Right forelimb (tissue), 1 donor: ENCODE measurements around the gene COL9A1.

Experiments
- DNase-seq: peaks from one replicate; pipeline ENCODE4 v3.0.0-alpha.2; 2018

COL9A1 gene

GRCh38 chr6:70221715-70222438 is 81.0 kb downstream of the COL9A1 start:
- no peak for DNase-seq

DNA sequence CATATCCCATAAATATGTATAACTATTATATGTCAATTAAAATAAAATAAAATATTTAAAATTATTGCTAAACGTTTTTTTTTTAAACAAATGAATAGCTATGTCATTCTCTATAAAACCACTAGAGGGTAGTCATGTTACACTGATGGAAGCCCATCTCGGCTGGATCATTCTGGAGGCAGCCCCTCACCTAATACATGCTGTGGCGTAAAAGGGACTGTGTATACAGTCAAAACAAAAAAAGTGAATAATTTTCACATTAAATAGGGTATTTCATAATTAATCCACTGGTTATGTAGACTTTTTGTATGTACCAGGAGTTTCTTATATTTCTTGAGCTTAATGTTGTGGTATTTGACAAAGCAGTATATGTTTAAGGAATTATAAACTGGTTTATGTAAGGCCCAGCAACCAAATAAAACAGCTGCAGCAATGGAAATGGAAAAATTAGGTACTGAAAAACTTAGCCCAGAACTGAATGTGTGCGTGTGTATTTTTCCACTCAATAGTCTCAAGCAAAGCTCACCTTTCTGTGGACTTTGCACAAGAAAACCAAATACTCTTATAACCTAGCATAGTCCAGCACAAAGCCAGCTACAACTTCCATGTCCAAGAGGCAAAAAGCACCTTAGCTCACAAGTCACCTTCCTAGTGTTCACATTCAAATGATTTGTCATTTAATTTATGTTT is 81.7 kb downstream of the COL9A1 start:
- no peak for DNase-seq

DNA sequence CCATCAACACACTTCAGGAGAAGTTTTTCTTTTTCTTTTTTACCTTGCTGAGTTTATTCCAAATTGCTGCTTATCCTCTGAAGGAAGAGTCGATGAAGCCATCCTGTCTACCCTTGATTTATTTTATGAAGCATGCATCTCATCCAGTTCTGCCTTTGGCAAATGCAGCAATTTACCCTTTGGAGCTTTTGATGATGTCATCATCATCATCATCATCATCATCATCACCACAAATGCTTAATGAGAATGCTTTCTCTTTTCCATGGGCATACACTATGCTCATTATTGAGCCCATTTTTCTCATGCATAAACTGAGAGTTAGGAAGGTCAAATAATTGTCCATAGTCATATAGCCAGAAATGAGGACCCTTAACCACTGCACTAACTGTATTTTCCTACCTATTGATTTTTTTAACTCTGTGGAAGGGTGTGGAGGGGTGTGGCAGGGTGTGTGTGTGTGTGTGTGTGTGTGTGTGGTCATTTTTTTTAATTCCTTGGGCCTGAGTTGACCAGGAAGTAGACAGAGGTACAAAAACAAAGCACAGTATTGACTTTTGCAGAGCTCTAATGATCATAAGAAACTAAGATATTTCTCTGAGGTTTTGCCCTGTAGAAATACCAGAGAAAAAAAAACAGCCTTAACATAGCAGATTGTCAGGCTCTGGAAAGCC is 82.8 kb downstream of the COL9A1 start:
- no peak for DNase-seq

DNA sequence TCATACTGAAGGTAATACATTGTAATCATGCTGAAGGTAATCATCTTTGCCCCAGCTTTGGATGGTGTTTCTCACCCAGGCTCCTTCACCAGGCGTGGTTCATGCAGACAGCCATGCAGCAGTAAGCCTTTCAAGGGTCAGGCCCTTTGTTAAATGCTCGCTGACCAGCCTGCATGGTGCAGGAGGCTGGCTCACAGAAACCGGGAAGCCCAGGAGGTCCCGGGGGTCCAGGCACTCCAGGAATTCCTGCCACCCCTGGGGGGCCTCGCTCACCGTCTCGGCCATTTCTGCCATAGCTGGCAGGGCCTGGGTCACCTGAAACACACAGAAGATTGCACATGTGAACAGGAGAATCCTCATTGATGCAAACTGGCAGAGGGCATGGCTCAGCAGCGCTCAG is 86.1 kb downstream of the COL9A1 start:
- no peak for DNase-seq

DNA sequence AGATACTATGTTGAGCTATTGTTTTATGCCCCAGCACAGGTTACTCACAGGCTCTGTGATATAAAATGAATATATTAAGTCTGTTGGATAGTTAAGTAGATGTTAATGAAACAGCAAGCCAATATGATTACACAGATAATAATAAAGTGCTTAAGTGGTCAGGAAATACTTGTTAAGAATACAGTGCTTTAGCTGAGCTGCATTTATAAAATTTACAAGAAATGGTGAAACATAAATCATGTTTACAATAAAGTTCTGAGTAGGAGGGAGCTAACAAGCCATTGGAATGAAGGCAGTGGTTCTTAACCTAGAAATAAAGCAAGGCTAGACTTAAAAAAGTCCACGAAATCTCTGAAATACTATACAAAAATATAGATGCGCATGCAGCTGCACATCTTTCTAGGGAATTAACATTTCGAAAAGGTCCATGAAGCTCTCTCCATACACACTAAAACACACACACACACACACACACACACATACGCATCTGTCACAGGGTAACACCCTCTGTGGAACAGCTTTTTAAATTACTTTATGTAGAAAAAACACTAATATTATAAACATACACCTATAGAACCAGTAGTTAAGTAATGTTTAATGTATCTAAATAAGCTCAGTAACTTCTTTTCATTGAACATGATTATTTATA is 87.3 kb downstream of the COL9A1 start:
- DNase-seq, result no peak

DNA sequence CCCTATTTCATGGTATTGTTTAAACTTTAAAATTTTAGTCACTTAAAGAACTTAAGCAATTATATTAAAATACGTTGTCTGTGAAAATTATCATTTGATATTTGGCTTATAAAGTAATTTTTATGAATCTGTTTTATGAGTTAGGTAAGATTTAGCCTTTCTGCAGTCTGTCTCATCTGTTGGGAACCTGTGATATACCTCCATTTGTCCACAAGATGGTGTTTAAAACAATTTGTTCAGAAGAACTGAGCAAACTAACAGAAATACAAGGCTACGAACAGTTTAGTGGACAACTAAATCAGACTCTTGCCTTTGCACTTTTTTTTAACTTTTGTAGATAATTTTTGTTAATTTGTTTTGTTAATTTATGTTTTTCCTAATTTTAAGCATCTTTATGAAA is 92.4 kb downstream of the COL9A1 start:
- no peak for DNase-seq

- no peak for DNase-seq
Observed at GRCh38 chr6:70208235-70208790, 94.6 kb downstream of the COL9A1 start.

- no peak for DNase-seq
Observed at GRCh38 chr6:70198785-70199184, 104.1 kb downstream of the COL9A1 start.

DNA sequence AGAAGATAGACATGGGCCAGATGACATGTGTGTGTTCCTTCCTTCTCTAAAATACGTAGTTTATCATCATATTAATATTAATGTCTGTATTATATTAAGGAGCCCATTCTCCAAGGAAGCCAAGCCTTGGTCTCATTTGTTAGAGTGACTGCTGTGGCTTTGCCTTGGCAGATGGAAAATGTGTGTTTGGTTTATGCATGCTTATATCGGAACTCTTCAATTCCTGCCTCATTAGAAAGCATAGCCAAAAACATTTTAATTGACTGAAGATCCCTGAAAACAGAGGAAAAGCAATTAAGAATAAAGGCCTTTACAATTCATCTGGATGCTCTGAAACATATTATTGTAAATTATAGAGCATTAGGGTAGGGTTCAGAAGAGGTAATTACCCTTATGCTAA is 106.4 kb downstream of the COL9A1 start:
- DNase-seq, result no peak

- DNase-seq, result no peak
Observed at GRCh38 chr6:70194421-70194820, 108.5 kb downstream of the COL9A1 start.

DNA sequence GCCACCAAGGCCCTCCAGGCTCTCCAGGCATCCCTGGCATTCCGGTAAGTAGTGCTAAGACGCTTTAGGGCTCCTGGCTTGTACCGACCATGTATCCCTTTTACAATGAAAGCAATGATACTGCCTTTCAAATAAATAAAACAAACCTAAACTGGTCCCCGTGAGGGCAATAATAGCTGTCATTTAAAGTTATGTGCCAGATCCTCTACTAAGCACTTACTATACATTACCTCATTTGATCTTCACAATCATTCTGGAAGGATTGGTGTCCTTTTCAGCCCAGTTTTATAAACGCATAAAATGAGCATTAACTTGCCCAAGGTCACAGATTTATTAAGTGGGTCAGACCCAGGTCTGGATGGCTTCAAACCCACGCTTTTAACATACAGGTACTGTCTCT is 114.7 kb downstream of the COL9A1 start:
- DNase-seq, result no peak

DNA sequence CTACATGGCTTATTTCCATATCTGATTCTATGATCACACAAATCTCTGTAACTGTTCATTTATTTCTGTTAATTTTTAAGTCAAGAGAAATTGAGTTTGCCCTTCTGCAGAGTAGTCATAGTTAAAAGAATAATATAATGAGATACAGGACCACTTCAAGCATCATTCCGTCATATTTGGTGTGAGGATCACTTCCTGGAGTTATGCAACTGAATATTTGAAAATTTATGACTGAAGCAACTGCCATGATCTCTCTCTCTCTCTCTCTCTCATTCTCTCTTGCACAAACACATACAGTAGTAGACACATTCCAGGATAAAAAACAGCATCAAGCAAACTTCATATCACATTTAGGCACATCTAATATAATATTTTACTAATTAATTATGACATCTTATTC is 116.4 kb downstream of the COL9A1 start:
- DNase-seq, result no peak

- no peak for DNase-seq
Observed at GRCh38 chr6:70184723-70185122, 118.2 kb downstream of the COL9A1 start.

GRCh38 chr6:70183538-70183937 is 119.3 kb downstream of the COL9A1 start:
- no peak for DNase-seq

GRCh38 chr6:70180901-70181599 is 121.8 kb downstream of the COL9A1 start:
- DNase-seq, result no peak

- DNase-seq, result no peak
Observed at GRCh38 chr6:70180183-70180900, 122.5 kb downstream of the COL9A1 start.

DNA sequence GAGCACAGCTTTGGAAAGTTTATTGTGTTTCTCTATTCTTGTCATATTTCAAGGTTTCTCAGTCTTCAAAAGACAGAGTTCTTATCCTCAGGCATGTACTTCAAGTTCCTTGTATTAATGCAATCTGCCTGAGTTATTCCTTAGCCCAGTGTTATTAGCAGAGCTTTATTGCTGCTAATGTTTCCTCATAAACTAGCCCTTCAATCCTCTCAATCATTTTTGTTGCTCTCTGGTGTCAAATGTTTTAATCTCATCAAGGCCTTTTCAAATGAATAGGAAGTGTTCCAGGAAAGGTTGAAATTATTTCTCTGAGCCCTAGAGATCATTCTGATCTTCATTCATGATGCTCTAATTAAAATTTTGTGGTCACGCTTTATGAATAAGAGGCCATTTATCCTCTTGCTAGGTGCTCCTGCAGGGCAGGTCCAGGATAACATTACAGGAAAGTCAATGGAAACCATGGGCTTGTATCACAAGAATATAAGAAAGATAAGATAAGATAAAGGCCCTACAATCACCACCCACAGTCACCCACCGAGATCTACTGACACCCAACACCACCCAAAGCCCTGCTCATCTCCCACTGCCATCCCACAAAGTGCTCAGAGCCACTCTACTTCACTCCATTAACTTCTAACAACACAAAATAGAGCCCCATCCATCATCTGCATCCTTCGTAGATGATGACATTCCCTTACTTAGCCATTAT is 125.9 kb downstream of the COL9A1 start:
- no peak for DNase-seq

DNA sequence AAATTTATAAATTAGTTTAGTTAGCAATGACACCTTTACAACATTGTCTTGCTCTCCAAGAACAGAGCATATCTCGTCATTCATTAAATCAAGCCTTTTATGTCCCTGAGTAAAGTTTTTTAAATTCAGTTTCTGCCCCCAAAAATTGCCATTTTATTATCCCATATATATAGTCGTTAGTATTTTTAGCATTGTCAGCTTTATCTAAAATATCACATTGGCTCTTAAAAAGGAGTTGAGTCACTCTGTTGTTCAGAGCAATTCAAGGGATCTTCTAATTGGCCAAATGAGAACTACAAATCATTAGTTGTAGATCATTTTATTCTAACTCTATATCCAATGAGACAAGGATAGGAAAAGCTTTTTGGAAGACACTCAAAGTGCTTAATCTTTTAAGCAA is 127.1 kb downstream of the COL9A1 start:
- DNase-seq, result no peak

DNA sequence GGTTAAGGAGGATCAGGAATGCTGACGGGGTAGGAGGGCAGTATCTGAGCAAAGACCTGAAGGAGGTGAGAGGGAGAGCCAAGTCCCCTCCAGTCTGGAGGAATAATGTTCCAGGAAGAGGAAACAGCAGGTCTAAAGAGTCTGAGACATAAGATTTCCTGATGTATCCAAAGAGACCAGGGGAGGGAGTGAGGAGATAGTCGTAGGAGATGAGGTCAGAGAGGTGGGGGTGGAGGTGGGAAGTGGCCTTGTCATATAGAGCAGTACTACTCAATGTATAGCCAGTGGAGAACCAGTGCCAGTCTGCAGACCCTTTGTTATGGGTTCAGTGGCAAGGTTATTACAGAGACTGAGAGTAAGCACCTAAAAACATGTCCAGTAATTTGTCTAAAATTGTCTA is 130.6 kb downstream of the COL9A1 start:
- no peak for DNase-seq

DNA sequence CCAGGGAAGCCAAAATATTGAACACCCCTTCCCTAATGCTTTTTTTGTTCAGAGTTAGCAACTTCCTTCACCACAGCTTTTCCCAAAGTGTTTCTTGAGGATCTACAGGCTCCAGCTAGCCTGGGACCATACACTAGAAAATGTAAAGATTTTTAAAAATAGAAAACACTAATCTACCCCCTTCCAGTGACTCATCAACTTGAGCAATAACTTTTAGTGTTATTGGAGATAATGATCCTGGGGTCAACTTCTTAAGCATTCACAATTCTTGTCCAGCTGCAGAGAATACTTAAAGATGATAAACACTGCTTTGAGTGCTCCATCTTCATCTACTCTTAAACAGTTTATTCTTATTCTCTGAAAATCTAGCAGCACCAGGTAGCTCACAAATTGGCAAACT is 131.6 kb downstream of the COL9A1 start:
- no peak for DNase-seq

DNA sequence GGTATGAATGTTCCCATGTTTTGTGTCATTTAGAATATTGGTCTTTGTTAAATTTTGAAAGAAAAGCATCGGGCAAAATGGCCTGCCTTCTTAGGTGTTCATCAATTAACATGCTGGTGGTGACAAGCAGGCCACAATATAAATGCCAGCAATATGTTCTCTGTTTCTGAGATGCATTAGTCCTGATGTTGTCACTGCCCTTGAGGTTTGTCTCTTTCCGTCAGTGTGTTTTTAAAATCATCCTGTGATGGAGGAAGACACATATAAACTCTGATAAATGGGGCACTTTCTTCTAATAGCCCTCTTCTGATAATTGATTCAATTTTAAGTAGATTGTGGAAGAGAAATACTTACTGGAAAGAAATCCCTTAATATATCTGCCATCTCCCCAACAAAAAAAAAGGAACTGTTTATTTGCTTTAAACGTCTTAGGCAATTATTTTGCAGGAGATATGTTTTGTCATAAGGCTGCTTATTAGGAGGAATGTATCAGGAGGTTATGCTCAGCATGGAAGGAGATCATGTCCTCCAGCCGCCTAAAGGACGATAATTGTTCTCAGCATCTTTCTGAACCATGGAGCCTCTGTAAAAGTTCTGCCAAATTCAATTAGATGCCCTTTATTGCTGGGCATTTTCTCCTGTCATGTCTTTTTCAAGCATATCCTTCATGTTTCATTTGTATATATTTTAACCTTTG is 134.1 kb downstream of the COL9A1 start:
- DNase-seq, result no peak
